ENCODE measurements around the gene BTBD6.
"Not testable (repeated sequence)": the region's sequence is repeated elsewhere in the genome, so short reads cannot be mapped to it uniquely, and the experiment has no call there.

BTBD6 gene

DNA sequence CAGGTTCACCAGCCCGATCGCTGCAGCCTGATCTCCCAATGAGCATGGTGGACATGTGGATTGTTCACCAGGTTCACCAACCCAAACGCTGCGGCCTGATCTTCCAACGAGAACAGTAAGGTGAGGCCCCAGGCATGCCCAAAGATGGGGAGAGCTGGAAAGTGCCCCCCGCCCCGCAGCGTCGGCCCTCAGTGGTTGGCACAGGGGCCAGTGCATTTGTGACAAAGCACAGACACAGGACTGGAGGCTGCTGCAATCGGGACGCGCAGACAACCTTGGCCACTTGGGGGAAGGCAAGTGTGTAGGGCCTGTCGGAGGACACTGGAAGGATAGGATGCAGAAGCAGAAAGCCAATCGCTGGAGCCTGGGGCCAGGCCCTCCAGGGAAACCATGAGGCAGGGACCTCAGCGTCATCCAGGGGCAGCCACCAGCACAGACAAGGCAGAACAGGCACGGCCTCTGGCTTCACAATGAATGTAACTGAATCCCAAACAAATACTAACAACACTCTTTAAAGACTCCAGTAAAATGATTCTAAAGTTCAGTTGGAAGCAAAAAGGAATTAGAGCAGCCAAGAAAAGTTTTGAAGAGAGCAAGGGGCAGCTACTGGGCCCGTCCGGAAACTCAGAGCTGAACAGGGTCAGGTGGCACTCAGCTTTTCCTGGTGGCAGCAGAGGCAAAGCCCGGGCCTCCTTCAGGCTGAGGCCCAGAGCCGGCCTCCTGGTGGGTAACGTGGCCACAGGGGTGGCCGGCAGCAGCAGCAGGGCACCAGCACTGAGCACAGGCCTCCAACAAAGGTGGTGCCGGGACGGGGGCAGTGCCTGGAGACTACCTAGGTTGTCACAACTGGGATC lies 39.1 kb downstream of the BTBD6 start:
- in situ Hi-C loops (cut with MboI; ENCODE audit: low sequenced_read_pairs, unreplicated experiment): no loop called here
- TF ChIP-seq, protein P1, sequence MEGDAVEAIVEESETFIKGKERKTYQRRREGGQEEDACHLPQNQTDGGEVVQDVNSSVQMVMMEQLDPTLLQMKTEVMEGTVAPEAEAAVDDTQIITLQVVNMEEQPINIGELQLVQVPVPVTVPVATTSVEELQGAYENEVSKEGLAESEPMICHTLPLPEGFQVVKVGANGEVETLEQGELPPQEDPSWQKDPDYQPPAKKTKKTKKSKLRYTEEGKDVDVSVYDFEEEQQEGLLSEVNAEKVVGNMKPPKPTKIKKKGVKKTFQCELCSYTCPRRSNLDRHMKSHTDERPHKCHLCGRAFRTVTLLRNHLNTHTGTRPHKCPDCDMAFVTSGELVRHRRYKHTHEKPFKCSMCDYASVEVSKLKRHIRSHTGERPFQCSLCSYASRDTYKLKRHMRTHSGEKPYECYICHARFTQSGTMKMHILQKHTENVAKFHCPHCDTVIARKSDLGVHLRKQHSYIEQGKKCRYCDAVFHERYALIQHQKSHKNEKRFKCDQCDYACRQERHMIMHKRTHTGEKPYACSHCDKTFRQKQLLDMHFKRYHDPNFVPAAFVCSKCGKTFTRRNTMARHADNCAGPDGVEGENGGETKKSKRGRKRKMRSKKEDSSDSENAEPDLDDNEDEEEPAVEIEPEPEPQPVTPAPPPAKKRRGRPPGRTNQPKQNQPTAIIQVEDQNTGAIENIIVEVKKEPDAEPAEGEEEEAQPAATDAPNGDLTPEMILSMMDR (IDR thresholded peaks at IDR 0.05; ENCODE audit: borderline replicate concordance, control extremely low read depth, extremely low read depth, insufficient read depth, missing control alignments): no peak
- DNase-seq (ENCODE audit: low spot score): no peak

DNA sequence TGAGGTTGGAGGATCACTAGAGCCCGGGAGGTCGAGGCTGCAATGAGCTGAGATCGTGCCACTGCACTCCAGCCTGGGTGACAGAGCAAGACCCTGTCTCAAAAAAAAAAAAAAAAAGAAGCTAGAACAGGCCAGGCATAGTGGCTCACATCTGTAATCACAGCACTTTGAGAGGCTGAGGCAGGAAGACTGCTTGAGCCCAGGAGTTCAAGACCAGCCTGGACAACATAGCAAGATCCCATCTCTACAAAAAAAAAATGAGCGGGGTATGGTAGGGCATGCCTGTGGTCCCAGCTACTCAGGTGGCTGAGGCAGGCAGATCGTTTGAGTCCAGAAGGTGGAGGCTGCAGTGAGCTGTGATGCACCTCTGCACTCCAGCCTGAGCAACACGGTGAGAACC lies 40.6 kb downstream of the BTBD6 start:
- DNase-seq (ENCODE audit: low spot score); in situ Hi-C loops (cut with MboI; ENCODE audit: low sequenced_read_pairs, unreplicated experiment): not testable (repeated sequence)

DNA sequence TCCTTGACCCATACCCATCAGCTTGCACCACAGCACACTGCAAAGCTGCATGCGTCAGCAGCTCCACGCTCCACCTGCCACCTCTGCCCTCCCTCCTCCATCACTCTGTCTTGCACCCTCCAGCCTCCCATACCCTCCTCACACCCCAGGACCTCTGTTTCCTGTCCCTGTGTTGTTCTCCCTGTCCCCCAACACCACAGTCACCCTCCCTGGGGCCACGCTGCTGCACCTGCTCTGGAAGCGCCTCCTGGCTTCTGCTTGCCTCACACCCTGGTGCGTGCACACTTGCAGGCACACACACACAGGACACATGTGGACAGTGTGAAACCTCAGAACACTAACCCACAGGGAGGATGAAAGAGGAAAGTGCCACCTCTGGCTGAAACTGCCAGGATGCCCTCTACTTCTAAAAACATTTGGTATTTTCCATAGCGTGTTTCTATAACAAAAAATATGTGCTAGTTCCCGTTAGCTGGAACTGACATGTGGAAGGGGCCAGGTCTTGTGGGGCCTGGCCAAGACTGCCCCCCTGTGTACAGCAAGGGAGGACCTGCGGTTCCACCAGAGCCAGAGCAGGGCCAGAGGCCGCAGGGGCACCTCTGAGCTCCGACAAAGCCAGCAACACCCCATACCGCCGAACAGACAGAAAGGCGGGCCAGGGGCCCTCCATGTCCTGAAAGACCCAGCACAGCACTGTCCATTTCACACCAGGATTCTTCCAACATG lies 42.5 kb downstream of the BTBD6 start:
- in situ Hi-C loops (cut with MboI; ENCODE audit: low sequenced_read_pairs, unreplicated experiment): no loop called here
- no peak for DNase-seq (ENCODE audit: low spot score)
- TF ChIP-seq, protein P1 (IDR thresholded peaks at IDR 0.05; ENCODE audit: borderline replicate concordance, control extremely low read depth, extremely low read depth, insufficient read depth, missing control alignments): no peak

DNA sequence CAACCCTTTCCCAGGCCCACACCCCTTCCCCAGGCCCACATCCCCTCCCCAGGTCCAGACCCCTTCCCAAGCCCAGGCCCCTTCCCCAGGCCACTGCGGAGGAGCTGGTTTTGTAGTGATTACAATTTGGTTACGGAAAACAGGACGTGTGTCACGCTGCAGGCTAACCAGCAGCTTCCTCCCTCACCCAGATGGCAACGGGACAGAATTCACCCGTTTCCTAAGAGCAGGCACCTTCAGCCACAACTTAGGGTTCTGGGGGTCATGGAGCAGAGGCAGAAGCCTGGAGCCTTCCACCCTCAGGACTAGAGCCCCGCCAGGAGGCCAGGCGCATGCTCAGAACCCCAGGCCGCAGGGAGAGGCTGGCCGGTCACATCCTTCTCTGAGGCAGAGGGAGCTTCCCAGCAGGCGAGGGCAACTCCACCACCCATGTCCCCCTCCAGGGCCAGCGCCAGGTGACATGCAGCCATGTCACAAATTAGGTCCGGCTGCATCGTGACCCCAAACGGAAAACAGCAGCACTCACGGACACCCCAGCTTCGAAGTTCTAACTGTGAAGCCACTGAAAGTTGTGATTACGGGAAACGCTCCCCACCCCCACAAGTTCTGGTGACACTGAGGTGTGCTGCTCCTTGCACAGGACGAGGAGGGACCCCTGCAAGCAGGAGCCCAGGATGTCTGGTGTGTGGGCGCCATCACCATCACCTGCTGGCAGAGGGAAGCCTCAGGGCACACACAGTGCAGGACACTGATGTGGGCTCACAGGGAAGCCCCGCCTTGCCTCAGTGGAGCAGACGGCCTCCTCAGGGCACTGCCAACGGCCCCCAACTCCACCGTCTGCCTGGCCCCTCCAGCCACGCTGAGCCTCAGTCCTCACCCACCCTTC lies 44.7 kb downstream of the BTBD6 start:
- TF ChIP-seq, protein P1 (IDR thresholded peaks at IDR 0.05; ENCODE audit: borderline replicate concordance, control extremely low read depth, extremely low read depth, insufficient read depth, missing control alignments): no peak
- in situ Hi-C loops (cut with MboI; ENCODE audit: low sequenced_read_pairs, unreplicated experiment): no loop called here
- DNase-seq (ENCODE audit: low spot score): no peak

DNA sequence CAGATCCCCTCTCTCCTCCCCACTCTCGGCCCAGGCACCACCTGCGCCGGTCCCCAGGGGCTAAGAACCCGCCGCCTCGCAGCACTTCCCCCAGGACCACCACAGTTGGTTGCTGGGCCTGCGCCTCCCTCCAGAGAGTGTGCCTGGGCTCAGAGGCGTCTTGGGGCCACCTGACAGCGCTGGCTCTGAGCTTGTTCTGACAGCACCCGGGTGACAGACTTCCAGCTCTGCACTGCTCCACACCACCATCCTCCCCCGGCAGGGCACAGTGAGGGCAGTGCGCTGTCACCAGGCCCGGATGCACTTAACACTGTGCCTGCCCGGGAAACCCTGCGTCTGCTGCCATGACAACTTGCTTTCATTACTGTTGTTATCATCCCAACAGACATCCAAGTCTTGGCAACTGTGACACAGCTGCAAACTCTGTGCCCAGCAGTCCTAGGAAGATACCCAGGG lies 45.8 kb downstream of the BTBD6 start:
- in situ Hi-C loops (cut with MboI; ENCODE audit: low sequenced_read_pairs, unreplicated experiment): no loop called here
- TF ChIP-seq, protein P1 (IDR thresholded peaks at IDR 0.05; ENCODE audit: borderline replicate concordance, control extremely low read depth, extremely low read depth, insufficient read depth, missing control alignments): no peak
- DNase-seq (ENCODE audit: low spot score): no peak

DNA sequence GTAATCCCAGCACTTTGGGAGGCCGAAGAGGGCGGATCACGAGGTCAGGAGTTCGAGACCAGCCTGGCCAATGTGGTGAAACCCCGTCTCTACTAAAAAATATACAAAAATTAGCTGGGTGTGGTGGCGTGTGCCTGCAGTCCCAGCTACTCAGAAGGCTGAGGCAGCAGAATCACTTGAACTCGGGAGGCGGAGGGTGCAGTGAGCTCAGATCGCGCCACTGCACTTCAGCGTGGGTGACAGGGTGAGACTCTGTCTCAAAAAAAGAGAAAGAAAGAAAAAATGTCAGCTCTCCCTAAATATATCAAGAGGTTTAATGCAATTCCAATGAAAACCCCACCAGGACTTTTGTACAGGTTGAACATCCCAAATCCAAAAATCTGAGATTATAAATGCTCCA lies 49.0 kb downstream of the BTBD6 start:
- in situ Hi-C loops (cut with MboI; ENCODE audit: low sequenced_read_pairs, unreplicated experiment); DNase-seq (ENCODE audit: low spot score): not testable (repeated sequence)
